ENCODE measurements around the gene EXOSC5.

DNA sequence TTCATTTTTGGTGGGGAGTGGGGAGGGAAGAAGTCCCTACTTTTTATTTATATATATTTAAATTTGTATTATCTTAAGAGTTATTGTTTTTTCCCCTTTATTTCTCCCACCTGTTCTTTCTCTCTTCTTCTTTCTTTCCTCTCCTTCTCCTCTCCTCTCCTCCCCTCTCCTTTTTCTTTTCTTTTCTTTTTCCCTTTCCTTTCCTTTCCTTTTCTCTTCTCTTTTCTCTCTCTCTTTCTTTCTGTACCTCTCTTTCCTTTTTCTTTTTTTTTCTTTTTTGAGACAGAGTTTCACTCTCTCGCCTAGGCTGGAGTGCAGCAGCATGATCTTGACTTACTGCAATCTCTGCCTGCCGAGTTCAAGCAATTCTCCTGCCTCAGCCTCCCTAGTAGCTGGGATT lies 2.4 kb upstream of the EXOSC5 start:
- no peak for TF ChIP-seq POLR2AphosphoS5 (IDR thresholded peaks at IDR 0.05; ENCODE audit: low read depth, low read length)
- no peak for TF ChIP-seq SPI1 (IDR thresholded peaks at IDR 0.05; ENCODE audit: low read depth, low read length)
- TF ChIP-seq POLR2A (IDR thresholded peaks at IDR 0.05; ENCODE audit: low read depth, low read length), result no peak
- no peak for TF ChIP-seq TAF1 (IDR thresholded peaks at IDR 0.05; ENCODE audit: low read depth, low read length)

All from GM12891 (cell line).